HFF-Myc (cell line): Measurements from ENCODE around the gene NUPR1.

Experiments used
- DNase-seq: peaks from one replicate; pipeline ENCODE4 v3.0.0-alpha.2; 2011; ENCODE audit warnings: low read depth; ENCODE audit errors: extremely low read depth
- H3K4me3 ChIP-seq: replicated peaks from 2 replicates; pipeline ENCODE4 v1.5.1; 2011; ENCODE audit warnings: low read depth, mild to moderate bottlenecking, control low read depth, low read length
- TF ChIP-seq, protein P1 (sequence below): IDR thresholded peaks from 2 replicates; pipeline ENCODE4 v1.5.1; 2012; ENCODE audit warnings: mild to moderate bottlenecking, low read depth, low read length, control low read depth; ENCODE audit errors: missing control alignments

NUPR1 gene

DNA sequence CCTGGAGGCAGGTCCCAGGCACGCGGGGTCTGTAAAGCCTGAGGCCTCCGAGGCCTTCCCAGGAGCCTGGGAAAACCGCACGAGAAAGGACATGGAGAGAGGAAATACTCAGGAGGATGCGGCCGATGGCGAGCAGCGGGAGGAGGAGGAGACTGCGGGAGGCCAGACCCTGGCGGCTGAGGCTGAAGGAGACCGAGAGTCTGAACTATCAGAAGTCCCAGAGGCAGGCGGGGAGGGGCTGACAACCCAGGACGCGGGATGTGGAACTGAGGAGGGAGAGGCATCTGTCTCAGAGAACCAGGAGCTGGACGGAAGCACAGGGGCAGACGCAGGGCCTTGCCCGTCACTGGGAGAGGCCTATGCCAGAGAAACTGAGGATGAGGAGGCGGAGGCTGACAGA is 41.9 kb downstream of the NUPR1 start:
- H3K4me3 ChIP-seq = no peak overlapping the region
- TF ChIP-seq, protein P1, sequence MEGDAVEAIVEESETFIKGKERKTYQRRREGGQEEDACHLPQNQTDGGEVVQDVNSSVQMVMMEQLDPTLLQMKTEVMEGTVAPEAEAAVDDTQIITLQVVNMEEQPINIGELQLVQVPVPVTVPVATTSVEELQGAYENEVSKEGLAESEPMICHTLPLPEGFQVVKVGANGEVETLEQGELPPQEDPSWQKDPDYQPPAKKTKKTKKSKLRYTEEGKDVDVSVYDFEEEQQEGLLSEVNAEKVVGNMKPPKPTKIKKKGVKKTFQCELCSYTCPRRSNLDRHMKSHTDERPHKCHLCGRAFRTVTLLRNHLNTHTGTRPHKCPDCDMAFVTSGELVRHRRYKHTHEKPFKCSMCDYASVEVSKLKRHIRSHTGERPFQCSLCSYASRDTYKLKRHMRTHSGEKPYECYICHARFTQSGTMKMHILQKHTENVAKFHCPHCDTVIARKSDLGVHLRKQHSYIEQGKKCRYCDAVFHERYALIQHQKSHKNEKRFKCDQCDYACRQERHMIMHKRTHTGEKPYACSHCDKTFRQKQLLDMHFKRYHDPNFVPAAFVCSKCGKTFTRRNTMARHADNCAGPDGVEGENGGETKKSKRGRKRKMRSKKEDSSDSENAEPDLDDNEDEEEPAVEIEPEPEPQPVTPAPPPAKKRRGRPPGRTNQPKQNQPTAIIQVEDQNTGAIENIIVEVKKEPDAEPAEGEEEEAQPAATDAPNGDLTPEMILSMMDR = no peak
- no peak for DNase-seq

DNA sequence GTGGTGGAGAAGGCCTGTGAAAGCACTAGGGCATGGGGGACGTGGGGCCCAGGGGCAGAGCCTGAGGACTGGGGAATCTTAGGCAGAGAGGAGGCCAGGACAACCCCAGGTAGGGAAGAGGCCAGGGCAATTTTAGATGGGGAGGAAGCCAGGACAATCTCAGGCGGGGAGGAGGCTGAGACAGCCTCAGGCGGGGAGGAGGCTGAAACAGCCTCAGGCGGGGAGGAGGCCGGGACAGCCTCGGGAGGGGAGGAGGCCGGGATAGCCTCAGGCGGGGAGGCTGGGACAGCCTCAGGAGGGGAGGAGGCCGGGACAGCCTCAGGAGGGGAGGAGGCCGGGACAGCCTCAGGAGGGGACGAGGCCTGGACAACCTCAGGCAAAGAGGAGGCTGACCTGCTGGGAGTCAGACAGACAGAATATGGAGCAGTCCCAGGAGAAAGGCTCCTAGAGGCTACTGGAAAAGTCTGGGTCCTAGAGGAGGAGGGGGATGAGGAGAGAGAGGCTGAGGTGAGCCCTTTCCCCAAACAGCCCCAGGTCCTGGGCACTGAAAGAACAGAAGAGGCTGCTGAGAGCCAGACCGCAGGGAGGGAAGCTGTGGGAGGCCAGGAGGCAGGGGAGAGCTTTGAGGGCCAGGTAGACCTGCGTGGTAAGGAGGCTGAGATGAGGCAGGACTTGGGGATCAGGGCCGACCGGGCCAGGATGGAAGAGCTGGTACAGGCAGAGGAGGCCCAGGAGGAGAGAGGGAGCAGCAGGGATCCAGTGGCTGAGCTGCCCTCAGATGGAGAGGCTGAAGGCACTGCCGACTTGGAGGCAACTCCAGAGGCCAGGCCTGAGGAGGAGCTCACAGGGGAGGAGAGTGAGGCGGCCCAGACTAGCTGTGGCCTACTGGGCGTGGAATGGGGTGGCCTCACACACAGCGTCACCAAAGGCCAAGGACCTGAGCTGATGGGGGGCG is 42.7 kb downstream of the NUPR1 start:
- DNase-seq = no peak
- no peak overlapping the region for H3K4me3 ChIP-seq
- TF ChIP-seq, protein P1 = no peak

DNA sequence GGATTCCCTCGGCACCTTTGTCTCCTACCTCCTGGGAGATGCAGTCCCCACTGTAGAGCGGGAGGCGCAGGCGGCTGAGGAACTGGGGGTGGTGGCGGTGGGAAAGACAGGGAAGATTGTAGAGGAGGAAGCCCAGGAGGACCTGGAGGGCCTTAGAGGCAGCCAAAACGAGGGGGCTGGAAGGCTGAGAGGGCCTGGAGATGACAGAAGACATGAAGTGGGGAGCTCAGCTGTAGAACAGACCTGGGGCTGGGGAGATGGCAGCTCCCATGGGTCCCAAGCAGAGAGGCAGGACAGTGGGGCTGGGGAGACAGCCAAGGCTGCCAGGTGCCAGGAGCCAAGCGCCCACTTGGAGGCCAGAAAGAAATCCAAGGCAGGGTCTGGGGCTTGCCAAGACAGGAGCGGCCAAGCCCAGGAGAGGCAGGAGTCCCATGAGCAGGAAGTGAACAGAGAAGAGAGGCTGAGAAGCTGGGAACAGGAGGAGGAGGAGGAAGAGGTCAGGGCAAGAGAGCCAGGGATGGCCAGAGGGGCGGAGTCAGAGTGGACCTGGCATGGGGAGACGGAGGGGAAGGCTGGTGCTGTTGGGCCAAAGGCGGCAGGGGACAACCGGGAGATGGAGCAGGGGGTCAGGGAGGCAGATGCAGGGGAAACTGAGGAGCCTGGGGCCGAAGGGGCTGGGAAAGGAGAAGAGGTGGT is 43.5 kb downstream of the NUPR1 start:
- no peak overlapping the region for H3K4me3 ChIP-seq
- TF ChIP-seq, protein P1 = no peak
- no peak for DNase-seq

DNA sequence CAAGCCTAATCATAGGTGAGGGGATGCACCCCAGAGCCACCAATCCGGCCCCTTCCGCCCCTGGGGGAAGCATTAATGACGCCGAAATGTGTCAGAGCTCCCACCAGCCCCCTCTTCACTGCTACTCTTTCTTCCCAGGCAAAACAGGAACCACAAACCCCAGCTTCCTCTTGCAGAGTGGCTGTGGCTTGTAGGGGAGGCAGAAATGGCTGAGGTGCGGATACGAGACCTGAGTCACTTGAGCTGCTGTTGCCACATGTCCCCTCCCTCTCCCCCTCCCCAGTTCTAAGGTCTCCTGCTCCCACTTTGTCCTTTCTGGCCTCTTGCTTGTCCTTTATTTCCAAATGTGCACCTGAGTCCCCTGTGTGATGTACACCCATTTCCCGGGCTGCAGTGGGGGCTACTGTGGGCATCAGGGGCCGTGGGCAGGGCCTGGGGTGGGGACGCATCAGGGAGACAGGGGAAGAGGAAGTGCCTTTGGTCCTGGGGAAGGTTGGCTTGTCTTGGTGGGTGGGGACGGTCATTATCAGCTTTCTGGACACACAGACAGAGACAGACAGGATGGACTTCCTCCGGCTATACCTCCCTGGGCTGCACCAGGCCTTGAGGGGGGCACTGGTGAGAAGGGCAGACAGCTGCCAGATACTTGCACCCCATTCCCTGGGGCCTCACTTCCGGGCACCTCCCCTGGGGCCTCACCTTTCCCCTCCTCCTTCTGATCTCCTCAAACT is 44.5 kb downstream of the NUPR1 start, which contains the start of gene APOBR:
APOBR (plus strand) TSS at position 523 of the 731 bp plus-strand sequence; CDS start at position 562, 39 bp downstream.
- TF ChIP-seq, protein P1 = no peak
- DNase-seq = no peak
- no peak within 1 kb of the TSS for H3K4me3 ChIP-seq

DNA sequence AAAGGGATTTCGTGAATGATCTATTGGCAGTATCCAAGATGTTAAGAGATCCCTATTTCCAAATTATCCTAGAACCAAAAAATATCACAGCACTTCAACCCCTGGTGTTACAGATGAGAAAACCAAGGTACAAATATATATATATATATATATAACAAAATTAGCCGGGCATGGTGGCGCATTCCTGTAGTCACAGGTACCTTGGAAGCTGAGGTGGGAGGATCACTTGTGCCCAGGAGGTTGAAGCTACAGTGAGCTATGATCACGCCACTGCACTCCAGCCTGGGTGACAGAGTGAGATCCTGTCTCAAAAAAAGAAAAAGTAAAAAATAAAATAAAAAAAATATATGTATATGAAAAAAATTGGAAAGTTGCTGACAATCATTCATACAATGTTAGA is 46.3 kb downstream of the NUPR1 start:
- DNase-seq = no peak
- TF ChIP-seq, protein P1 = no peak
- peak overlapping the region; percentile 98 for H3K4me3 ChIP-seq

DNA sequence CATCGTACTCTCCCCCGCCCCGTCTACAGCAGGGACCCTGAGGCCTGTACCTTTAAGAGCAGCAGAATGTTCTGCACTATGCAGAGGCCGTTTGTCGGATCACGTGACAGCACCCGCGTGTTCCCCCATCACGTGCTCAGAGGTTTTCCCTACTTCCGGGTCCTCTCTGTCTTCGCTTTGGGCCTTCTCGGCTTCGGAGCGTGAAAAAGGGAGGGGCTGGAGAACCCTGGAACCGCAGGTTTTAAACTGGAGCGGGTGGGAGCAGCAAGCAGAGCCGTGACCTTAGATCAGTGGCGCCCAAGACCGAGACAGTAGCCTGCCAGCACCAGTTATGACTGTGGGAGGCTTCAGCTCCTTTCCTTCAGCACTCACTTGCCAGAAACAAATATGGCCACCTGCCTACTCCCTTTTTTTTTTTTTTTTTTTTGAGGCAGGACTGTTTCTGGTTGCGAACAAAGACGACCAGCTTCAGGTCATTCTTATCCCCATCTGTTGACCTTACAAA is 46.8 kb downstream of the NUPR1 start, which contains the start of gene CLN3:
CLN3 (minus strand) TSS at position 105 of the 505 bp plus-strand sequence. CDS start 315 bp downstream, outside the sequence.
- DNase-seq = peak; percentile 94
- TF ChIP-seq, protein P1 = no peak
- peak within 1 kb of the TSS; percentile 98 for H3K4me3 ChIP-seq
